GM12801 (cell line): ENCODE measurements around the gene PTPRS.

Experiments
- TF ChIP-seq, protein P1 (sequence below): IDR thresholded peaks from one replicate; pipeline ENCODE4 v1.5.1; 2011; ENCODE audit warnings: control low read depth; ENCODE audit not compliant: insufficient read length; ENCODE audit errors: extremely low read depth

Gene PTPRS

DNA sequence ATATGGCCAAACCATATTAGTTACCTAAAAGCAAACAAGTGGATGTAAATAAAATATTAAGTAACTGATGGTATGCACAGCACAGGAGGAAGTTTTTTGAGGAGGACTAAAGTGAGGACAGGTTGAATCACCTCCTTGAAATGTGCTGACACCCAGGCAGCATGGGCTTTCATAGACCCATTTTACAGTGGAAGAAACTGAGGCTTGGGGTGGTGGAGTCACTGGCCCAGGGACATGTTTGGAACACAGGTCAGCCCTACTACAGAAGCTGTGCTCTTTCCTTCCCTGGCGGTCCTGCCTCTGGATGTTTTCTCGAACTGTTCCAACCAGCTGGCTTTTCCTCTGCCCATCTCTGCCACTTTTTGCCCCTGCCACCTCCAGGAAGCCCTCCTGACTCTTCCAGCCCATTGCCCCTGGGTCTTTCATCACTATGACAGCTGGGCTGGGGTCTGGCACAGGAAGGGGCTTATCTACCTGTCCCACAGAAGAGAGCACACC, 11.2 kb upstream of the PTPRS start:
- TF ChIP-seq, protein P1, sequence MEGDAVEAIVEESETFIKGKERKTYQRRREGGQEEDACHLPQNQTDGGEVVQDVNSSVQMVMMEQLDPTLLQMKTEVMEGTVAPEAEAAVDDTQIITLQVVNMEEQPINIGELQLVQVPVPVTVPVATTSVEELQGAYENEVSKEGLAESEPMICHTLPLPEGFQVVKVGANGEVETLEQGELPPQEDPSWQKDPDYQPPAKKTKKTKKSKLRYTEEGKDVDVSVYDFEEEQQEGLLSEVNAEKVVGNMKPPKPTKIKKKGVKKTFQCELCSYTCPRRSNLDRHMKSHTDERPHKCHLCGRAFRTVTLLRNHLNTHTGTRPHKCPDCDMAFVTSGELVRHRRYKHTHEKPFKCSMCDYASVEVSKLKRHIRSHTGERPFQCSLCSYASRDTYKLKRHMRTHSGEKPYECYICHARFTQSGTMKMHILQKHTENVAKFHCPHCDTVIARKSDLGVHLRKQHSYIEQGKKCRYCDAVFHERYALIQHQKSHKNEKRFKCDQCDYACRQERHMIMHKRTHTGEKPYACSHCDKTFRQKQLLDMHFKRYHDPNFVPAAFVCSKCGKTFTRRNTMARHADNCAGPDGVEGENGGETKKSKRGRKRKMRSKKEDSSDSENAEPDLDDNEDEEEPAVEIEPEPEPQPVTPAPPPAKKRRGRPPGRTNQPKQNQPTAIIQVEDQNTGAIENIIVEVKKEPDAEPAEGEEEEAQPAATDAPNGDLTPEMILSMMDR: no peak

GRCh38 chr19:5349041-5349440, 8.4 kb upstream of the PTPRS start:
- TF ChIP-seq, protein P1: no peak

GRCh38 chr19:5345895-5346386, 5.3 kb upstream of the PTPRS start:
- TF ChIP-seq, protein P1: no peak

- TF ChIP-seq, protein P1: no peak
Measured at GRCh38 chr19:5343848-5344247, 3.2 kb upstream of the PTPRS start.

DNA sequence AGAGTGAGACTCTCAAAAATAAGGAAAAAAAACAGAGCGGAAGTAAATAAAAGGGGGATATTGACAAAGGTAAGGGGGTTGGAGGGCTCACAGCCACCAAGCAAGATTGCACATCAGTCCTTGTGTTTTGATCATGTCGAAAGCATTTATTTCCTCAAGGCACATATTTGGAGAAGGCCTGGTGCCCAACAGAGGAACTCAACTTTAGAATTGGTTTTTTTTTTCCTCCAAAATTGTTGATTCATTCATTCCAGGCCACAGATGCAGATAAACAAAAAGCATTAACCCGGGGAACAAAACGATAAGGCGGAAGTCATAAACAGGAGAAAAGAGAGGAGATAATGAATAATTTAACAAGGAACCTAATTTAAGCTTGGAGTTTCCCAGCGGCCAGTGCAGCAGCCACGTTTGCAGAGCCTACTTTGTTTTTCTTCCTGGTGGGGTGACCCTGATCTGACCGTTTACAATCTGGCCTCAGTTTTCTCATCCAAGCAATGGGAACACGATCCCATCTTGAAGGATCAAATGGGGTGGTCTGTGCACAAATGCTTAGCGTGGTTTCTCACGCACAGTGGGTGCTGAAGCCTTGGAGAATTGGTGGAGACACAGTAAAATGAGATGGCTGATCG, 2.1 kb upstream of the PTPRS start:
- TF ChIP-seq, protein P1: no peak

DNA sequence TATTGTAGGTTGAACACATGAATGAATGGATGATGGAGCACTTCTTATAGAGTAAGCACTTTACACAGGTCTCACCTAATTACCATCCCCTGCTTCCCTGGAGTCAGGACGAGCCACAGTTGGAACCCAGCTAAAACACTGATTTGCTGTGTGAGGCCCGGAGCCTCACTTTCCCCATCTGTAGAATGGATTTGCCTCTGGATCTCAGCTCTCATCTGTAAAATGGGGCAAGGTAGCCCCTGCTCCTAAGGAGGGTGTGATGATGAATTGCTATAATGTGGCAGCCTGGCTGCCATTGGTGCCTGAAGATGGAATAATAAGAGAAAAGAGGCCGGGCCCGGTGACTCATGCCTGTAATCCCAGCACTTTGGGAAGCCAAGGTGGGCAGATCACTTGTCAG, 1.4 kb upstream of the PTPRS start:
- TF ChIP-seq, protein P1: no peak

DNA sequence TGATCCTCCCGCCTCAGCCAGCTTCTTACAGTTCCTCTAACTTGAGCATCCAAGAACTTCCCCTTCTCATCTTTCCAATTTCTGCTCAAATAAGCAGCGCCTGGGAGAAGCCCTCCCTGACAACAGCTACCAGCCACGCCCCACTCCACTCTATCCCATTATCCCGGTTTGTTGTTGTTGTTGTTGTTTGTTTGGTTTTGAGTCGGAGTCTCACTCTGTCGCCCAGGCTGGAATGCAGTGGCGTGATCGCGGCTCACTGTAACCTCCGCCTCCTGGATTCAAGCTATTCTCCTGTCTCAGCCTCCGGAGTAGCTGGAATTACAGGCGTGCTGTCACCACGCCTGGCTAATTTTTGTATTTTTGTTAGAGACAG, 822 bp upstream of the PTPRS start:
- TF ChIP-seq, protein P1: no peak
